NB4 (cell line): ENCODE measurements around the gene NOB1.

Source experiments
- MYC ChIP-seq: IDR thresholded peaks from 2 replicates; pipeline ENCODE4 v1.6.1; 2011; ENCODE audit warnings: low read depth, low read length
- TF ChIP-seq, protein P1 (sequence below): IDR thresholded peaks from one replicate; pipeline ENCODE4 v1.5.1; 2012; ENCODE audit warnings: low read depth, low read length

DNA sequence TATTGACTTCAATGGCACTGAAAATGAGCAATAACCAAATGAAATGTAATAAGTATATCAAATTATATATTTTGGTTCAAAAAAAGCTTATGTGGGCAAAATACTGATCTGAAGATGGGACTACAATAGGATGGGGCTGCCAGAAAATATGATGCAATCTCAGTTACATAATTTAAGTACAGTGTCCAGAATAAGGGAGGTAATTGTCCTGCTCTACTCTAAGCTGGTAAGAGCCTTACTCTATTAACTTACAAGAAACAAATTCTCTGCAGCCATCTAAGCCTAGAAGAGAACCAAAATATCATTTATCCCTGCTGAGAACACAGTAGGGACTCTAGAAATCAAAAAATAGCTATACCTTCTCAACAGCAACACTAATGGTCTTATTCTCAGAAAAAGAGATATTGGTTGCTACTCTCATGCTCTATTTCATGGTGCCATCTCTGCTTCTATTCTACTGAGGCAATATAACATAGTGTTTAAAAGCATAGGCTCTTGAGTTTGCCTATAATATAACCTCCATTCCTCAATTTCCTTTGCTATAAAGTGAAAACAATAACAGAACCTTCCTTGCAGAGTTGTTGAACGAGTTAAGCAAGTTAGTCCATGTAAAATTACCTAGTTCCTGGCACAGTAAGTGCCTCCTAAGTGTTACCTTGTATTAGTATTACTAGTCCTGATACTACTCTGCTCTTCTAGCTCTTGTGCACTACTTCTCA, 48.3 kb downstream of the NOB1 start:
- no peak for TF ChIP-seq MYC
- TF ChIP-seq, protein P1, sequence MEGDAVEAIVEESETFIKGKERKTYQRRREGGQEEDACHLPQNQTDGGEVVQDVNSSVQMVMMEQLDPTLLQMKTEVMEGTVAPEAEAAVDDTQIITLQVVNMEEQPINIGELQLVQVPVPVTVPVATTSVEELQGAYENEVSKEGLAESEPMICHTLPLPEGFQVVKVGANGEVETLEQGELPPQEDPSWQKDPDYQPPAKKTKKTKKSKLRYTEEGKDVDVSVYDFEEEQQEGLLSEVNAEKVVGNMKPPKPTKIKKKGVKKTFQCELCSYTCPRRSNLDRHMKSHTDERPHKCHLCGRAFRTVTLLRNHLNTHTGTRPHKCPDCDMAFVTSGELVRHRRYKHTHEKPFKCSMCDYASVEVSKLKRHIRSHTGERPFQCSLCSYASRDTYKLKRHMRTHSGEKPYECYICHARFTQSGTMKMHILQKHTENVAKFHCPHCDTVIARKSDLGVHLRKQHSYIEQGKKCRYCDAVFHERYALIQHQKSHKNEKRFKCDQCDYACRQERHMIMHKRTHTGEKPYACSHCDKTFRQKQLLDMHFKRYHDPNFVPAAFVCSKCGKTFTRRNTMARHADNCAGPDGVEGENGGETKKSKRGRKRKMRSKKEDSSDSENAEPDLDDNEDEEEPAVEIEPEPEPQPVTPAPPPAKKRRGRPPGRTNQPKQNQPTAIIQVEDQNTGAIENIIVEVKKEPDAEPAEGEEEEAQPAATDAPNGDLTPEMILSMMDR: no peak
